ENCODE measurements around the gene TMEM11. TPM values are rescaled to one million over a fixed set of nuclear protein-coding genes. Genes with fewer than 3 reads are reported as not detected.

Gene TMEM11
- polyA plus RNA-seq, 1 donor (not counting 4 experiments of a cell fraction or from before 2014, with no cell fraction given): 40.1 TPM

DNA sequence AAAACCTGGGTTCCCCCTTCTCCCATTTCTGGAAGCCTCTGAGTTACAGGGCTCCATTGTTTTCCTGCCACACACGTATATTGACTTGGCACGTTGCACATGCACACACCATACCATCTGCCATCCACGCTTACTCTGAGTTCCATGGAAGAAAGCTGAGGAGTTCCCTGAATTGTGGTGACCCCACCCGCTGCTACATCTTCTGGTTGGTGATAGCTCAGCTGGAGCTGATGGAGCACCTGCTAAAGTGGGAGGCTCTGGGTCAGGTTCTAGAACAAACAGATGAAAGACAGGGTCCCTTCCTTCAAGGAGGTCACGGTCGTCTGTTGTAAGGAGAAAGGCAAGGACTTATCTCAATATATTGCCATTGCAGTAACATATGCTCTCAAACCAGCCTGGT, 41.1 kb downstream of the TMEM11 start:
- DNase-seq (ENCODE audit: low read depth, low spot score) (no peak), FAIRE-seq (no peak)

DNA sequence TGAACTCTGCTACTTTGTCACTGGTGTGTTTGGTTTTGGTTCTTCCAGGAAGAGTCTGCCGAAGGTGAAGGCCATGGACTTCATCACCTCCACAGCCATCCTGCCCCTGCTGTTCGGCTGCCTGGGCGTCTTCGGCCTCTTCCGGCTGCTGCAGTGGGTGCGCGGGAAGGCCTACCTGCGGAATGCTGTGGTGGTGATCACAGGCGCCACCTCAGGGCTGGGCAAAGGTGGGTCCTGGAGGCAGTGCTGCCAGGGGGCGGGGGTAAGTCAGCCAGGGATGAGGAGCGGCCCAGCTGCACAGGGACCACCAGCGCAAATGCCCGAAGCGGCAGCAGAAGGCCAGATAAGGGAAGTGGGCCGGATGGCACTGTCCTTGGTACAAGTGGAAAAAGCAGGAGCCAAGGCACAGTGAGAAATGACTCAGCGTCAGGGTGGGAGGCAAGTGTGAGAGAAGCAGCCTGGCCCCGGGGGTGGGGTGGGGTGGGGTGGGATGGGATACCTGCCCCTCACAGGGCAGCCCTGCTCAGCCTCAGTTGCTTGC, 41.9 kb downstream of the TMEM11 start:
- Histone ChIP-seq H3K27ac (ENCODE audit: control insufficient read depth, insufficient read depth, low read length) (no peak overlapping the region), H3K9me3 (ENCODE audit: control insufficient read depth, low read depth, low read length) (no peaks in the 10 kb centered on the region), H3K4me2 (ENCODE audit: control insufficient read depth, extremely low read depth, insufficient read depth, low read depth, low read length) (no peak overlapping the region), H3K4me1 (ENCODE audit: control insufficient read depth, extremely low read depth, insufficient read depth, low read length) (no peaks in the 10 kb centered on the region), H2AFZ (ENCODE audit: control insufficient read depth, low read length) (no peak overlapping the region), H3K9me1 (ENCODE audit: control insufficient read depth, extremely low read depth, insufficient read depth, low read length) (no peaks in the 10 kb centered on the region), H3K9ac (ENCODE audit: control insufficient read depth, extremely low read depth, insufficient read depth, low read length) (no peak overlapping the region), H4K20me1 (ENCODE audit: control insufficient read depth, extremely low read depth, insufficient read depth, low read length) (no peaks in the 10 kb centered on the region), H3K4me3 (ENCODE audit: control insufficient read depth in 2 of 3, extremely low read depth in 1 of 3, insufficient read depth in 2 of 3, low read depth in 1 of 3, low read length in 3 of 3) (no peak overlapping the region), H3K36me3 (ENCODE audit: control insufficient read depth in 2 of 2, extremely low read depth in 1 of 2, insufficient read depth in 2 of 2, low read length in 2 of 2) (peaks cover 8 to 21% of the 10 kb centered on the region in 2 experiments), H3K79me2 (ENCODE audit: control insufficient read depth, insufficient read depth, low read length) (no peaks in the 10 kb centered on the region), H3K27me3 (ENCODE audit: control insufficient read depth, extremely low read depth, insufficient read depth, low read length) (no peaks in the 10 kb centered on the region)
- DNase-seq (ENCODE audit: low read depth, low spot score) (no peak), FAIRE-seq (no peak)
- dilution Hi-C loops (cut with MboI; ENCODE audit: extremely low pct_ligation_motif_present, low sequenced_read_pairs): no loop called here
- no peak for TF ChIP-seq EZH2 (IDR thresholded peaks at IDR 0.05; ENCODE audit: low read length)
- TF ChIP-seq, protein P1, sequence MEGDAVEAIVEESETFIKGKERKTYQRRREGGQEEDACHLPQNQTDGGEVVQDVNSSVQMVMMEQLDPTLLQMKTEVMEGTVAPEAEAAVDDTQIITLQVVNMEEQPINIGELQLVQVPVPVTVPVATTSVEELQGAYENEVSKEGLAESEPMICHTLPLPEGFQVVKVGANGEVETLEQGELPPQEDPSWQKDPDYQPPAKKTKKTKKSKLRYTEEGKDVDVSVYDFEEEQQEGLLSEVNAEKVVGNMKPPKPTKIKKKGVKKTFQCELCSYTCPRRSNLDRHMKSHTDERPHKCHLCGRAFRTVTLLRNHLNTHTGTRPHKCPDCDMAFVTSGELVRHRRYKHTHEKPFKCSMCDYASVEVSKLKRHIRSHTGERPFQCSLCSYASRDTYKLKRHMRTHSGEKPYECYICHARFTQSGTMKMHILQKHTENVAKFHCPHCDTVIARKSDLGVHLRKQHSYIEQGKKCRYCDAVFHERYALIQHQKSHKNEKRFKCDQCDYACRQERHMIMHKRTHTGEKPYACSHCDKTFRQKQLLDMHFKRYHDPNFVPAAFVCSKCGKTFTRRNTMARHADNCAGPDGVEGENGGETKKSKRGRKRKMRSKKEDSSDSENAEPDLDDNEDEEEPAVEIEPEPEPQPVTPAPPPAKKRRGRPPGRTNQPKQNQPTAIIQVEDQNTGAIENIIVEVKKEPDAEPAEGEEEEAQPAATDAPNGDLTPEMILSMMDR (optimal IDR thresholded peaks at IDR 0.05 in 1 of 3, IDR thresholded peaks at IDR 0.05 in 1 of 3, conservative IDR thresholded peaks at IDR 0.05 in 1 of 3; ENCODE audit: extremely low read depth in 1 of 3, insufficient read depth in 2 of 3, low read length in 3 of 3): no peak

More for the DNA sequence above, 41.1 kb downstream of the TMEM11 start:
- Histone ChIP-seq H3K4me1 (ENCODE audit: control insufficient read depth, extremely low read depth, insufficient read depth, low read length) (no peaks in the 10 kb centered on the region), H3K9ac (ENCODE audit: control insufficient read depth, extremely low read depth, insufficient read depth, low read length) (no peak overlapping the region), H2AFZ (ENCODE audit: control insufficient read depth, low read length) (no peak overlapping the region), H3K9me3 (ENCODE audit: control insufficient read depth, low read depth, low read length) (no peaks in the 10 kb centered on the region), H3K9me1 (ENCODE audit: control insufficient read depth, extremely low read depth, insufficient read depth, low read length) (no peaks in the 10 kb centered on the region), H3K79me2 (ENCODE audit: control insufficient read depth, insufficient read depth, low read length) (no peaks in the 10 kb centered on the region), H3K36me3 (ENCODE audit: control insufficient read depth in 2 of 2, extremely low read depth in 1 of 2, insufficient read depth in 2 of 2, low read length in 2 of 2) (peaks cover 8 to 21% of the 10 kb centered on the region in 2 experiments), H3K4me2 (ENCODE audit: control insufficient read depth, extremely low read depth, insufficient read depth, low read depth, low read length) (no peak overlapping the region), H3K27me3 (ENCODE audit: control insufficient read depth, extremely low read depth, insufficient read depth, low read length) (no peaks in the 10 kb centered on the region), H4K20me1 (ENCODE audit: control insufficient read depth, extremely low read depth, insufficient read depth, low read length) (no peaks in the 10 kb centered on the region), H3K27ac (ENCODE audit: control insufficient read depth, insufficient read depth, low read length) (no peak overlapping the region), H3K4me3 (ENCODE audit: control insufficient read depth in 2 of 3, extremely low read depth in 1 of 3, insufficient read depth in 2 of 3, low read depth in 1 of 3, low read length in 3 of 3) (no peak overlapping the region)
- dilution Hi-C loops (cut with MboI; ENCODE audit: extremely low pct_ligation_motif_present, low sequenced_read_pairs): no loop called here
- no peak for TF ChIP-seq EZH2 (IDR thresholded peaks at IDR 0.05; ENCODE audit: low read length)
- TF ChIP-seq, protein P1 (optimal IDR thresholded peaks at IDR 0.05 in 1 of 3, IDR thresholded peaks at IDR 0.05 in 1 of 3, conservative IDR thresholded peaks at IDR 0.05 in 1 of 3; ENCODE audit: extremely low read depth in 1 of 3, insufficient read depth in 2 of 3, low read length in 3 of 3): no peak

Data from keratinocyte (primary cell).